BLaER1 (cell line): ENCODE results near the gene MBIP.

Source experiments
- H3K27ac ChIP-seq: shearing (Covaris generic); formaldehyde crosslinking; 2 replicates; pipeline ENCODE4 v1.8.1; 2022
- H3K27me3 ChIP-seq: shearing (Covaris generic); formaldehyde crosslinking; 2 replicates; pipeline ENCODE4 v1.8.1; 2022
- H3K36me3 ChIP-seq: shearing (Covaris generic); formaldehyde crosslinking; 2 replicates; pipeline ENCODE4 v1.8.1; 2022
- H3K4me1 ChIP-seq: shearing (Covaris generic); formaldehyde crosslinking; 2 replicates; pipeline ENCODE4 v1.8.1; 2022
- H3K4me2 ChIP-seq: shearing (Covaris generic); formaldehyde crosslinking; 2 replicates; pipeline ENCODE4 v1.8.1; 2022
- H3K4me3 ChIP-seq: shearing (Covaris generic); formaldehyde crosslinking; 2 replicates; pipeline ENCODE4 v1.8.1; 2022
- H3K9ac ChIP-seq: shearing (Covaris generic); formaldehyde crosslinking; 2 replicates; pipeline ENCODE4 v1.8.1; 2022
- H3K9me3 ChIP-seq: shearing (Covaris generic); formaldehyde crosslinking; 2 replicates; pipeline ENCODE4 v1.8.1; 2022
- H4K20me1 ChIP-seq: shearing (Covaris generic); formaldehyde crosslinking; 2 replicates; pipeline ENCODE4 v1.8.1; 2022
- Cebpa-rat ChIP-seq: shearing (Covaris generic); IDR thresholded peaks from 2 replicates; pipeline ENCODE4 v1.8.1; 2022

Gene MBIP

GRCh38 chr14:36315159-36315853, 5.1 kb downstream of the MBIP start:
- Histone ChIP-seq H3K27me3 (no peaks in the 10 kb centered on the region), H4K20me1 (peaks cover 17% of the 10 kb centered on the region), H3K9me3 (no peaks in the 10 kb centered on the region), H3K36me3 (peaks cover 26% of the 10 kb centered on the region), H3K9ac (no peak overlapping the region), H3K27ac (no peak overlapping the region), H3K4me2 (no peak overlapping the region), H3K4me1 (peaks cover 13% of the 10 kb centered on the region), H3K4me3 (no peak overlapping the region)
- TF ChIP-seq Cebpa-rat: no peak

- Histone ChIP-seq H3K4me3 (no peak overlapping the region), H3K36me3 (peaks cover 40% of the 10 kb centered on the region), H3K27ac (no peak overlapping the region), H3K9me3 (no peaks in the 10 kb centered on the region), H3K4me1 (peaks cover 5% of the 10 kb centered on the region), H3K4me2 (no peak overlapping the region), H4K20me1 (peaks cover 17% of the 10 kb centered on the region), H3K27me3 (no peaks in the 10 kb centered on the region), H3K9ac (no peak overlapping the region)
- no peak for TF ChIP-seq Cebpa-rat
These were observed 6.5 kb downstream of the MBIP start for GRCh38 chr14:36313898-36314297.

- no peaks in the 10 kb centered on the region for H3K27me3 ChIP-seq
- no peaks in the 10 kb centered on the region for H3K9me3 ChIP-seq
- H3K36me3 ChIP-seq: peaks cover 47% of the 10 kb centered on the region
- no peak for TF ChIP-seq Cebpa-rat
- H3K9ac ChIP-seq: no peak overlapping the region
- no peak overlapping the region for H3K4me2 ChIP-seq
- peaks cover 17% of the 10 kb centered on the region for H4K20me1 ChIP-seq
- no peak overlapping the region for H3K4me3 ChIP-seq
- H3K27ac ChIP-seq: no peak overlapping the region
- no peaks in the 10 kb centered on the region for H3K4me1 ChIP-seq
These were observed 7.2 kb downstream of the MBIP start for GRCh38 chr14:36313206-36313605.

- Histone ChIP-seq H4K20me1 (no peaks in the 10 kb centered on the region), H3K36me3 (peaks cover 86% of the 10 kb centered on the region), H3K4me1 (no peaks in the 10 kb centered on the region), H3K4me2 (no peak overlapping the region), H3K9ac (no peak overlapping the region), H3K27me3 (no peaks in the 10 kb centered on the region), H3K27ac (no peak overlapping the region), H3K9me3 (no peaks in the 10 kb centered on the region), H3K4me3 (no peak overlapping the region)
- TF ChIP-seq Cebpa-rat: no peak
These were observed 13.6 kb downstream of the MBIP start for GRCh38 chr14:36306836-36307235.

- H3K27me3 ChIP-seq: no peaks in the 10 kb centered on the region
- no peak overlapping the region for H3K27ac ChIP-seq
- H4K20me1 ChIP-seq: no peaks in the 10 kb centered on the region
- H3K9me3 ChIP-seq: no peaks in the 10 kb centered on the region
- peaks cover 80% of the 10 kb centered on the region for H3K36me3 ChIP-seq
- no peaks in the 10 kb centered on the region for H3K4me1 ChIP-seq
- no peak overlapping the region for H3K9ac ChIP-seq
- no peak overlapping the region for H3K4me2 ChIP-seq
- TF ChIP-seq Cebpa-rat: no peak
- H3K4me3 ChIP-seq: no peak overlapping the region
These were observed 15.5 kb downstream of the MBIP start for GRCh38 chr14:36304895-36305294.

GRCh38 chr14:36303960-36304359, 16.5 kb downstream of the MBIP start:
- Histone ChIP-seq H4K20me1 (no peaks in the 10 kb centered on the region), H3K36me3 (peaks cover 75% of the 10 kb centered on the region), H3K27me3 (no peaks in the 10 kb centered on the region), H3K9me3 (no peaks in the 10 kb centered on the region), H3K4me3 (no peak overlapping the region), H3K9ac (no peak overlapping the region), H3K27ac (no peak overlapping the region), H3K4me2 (no peak overlapping the region), H3K4me1 (no peaks in the 10 kb centered on the region)
- TF ChIP-seq Cebpa-rat: no peak

- Histone ChIP-seq H3K4me2 (no peak overlapping the region), H3K9me3 (no peaks in the 10 kb centered on the region), H3K36me3 (peaks cover 78% of the 10 kb centered on the region), H3K4me1 (no peaks in the 10 kb centered on the region), H3K27ac (no peak overlapping the region), H3K9ac (no peak overlapping the region), H3K4me3 (no peak overlapping the region), H3K27me3 (no peaks in the 10 kb centered on the region), H4K20me1 (no peaks in the 10 kb centered on the region)
- no peak for TF ChIP-seq Cebpa-rat
These were observed 17.6 kb downstream of the MBIP start for GRCh38 chr14:36302823-36303222.

GRCh38 chr14:36301159-36301558, 19.3 kb downstream of the MBIP start:
- H3K4me1 ChIP-seq: no peaks in the 10 kb centered on the region
- no peaks in the 10 kb centered on the region for H4K20me1 ChIP-seq
- H3K9ac ChIP-seq: no peak overlapping the region
- H3K27ac ChIP-seq: no peak overlapping the region
- H3K4me3 ChIP-seq: no peak overlapping the region
- H3K36me3 ChIP-seq: peaks cover 82% of the 10 kb centered on the region
- no peak overlapping the region for H3K4me2 ChIP-seq
- H3K27me3 ChIP-seq: no peaks in the 10 kb centered on the region
- TF ChIP-seq Cebpa-rat: no peak
- H3K9me3 ChIP-seq: no peaks in the 10 kb centered on the region

GRCh38 chr14:36300337-36300736, 20.1 kb downstream of the MBIP start:
- no peaks in the 10 kb centered on the region for H3K9me3 ChIP-seq
- H3K4me2 ChIP-seq: no peak overlapping the region
- H3K27me3 ChIP-seq: no peaks in the 10 kb centered on the region
- no peak for TF ChIP-seq Cebpa-rat
- H3K36me3 ChIP-seq: peaks cover 75% of the 10 kb centered on the region
- H4K20me1 ChIP-seq: no peaks in the 10 kb centered on the region
- no peak overlapping the region for H3K27ac ChIP-seq
- no peak overlapping the region for H3K4me3 ChIP-seq
- no peak overlapping the region for H3K9ac ChIP-seq
- no peaks in the 10 kb centered on the region for H3K4me1 ChIP-seq

GRCh38 chr14:36295642-36296627, 24.5 kb downstream of the MBIP start:
- no peak overlapping the region for H3K4me2 ChIP-seq
- H3K27ac ChIP-seq: no peak overlapping the region
- no peaks in the 10 kb centered on the region for H3K27me3 ChIP-seq
- no peaks in the 10 kb centered on the region for H3K4me1 ChIP-seq
- no peak overlapping the region for H3K9ac ChIP-seq
- H3K4me3 ChIP-seq: no peak overlapping the region
- peaks cover 39% of the 10 kb centered on the region for H3K36me3 ChIP-seq
- H3K9me3 ChIP-seq: no peaks in the 10 kb centered on the region
- no peaks in the 10 kb centered on the region for H4K20me1 ChIP-seq
- TF ChIP-seq Cebpa-rat: no peak
